GM06990 (cell line): ENCODE data around the gene GRIA4.

Experiments used
- DNase-seq: peaks from one replicate; pipeline ENCODE4 v3.0.0-alpha.2; 2011; ENCODE audit not compliant: insufficient read length; ENCODE audit errors: extremely low read depth
- H3K27me3 ChIP-seq: replicated peaks from 2 replicates; pipeline ENCODE4 v1.6.0; 2011; ENCODE audit warnings: low read length; ENCODE audit not compliant: control insufficient read depth, insufficient read depth
- H3K36me3 ChIP-seq: 2 replicates; pipeline ENCODE4 v1.5.1; 2011; ENCODE audit warnings: low read length; ENCODE audit not compliant: control insufficient read depth, insufficient read depth
- H3K4me3 ChIP-seq: replicated peaks from 2 replicates; pipeline ENCODE4 v1.5.1; 2011; ENCODE audit warnings: low read depth, mild to moderate bottlenecking, control low read depth, low read length
- TF ChIP-seq, protein P1 (sequence below): IDR thresholded peaks from 2 replicates; pipeline ENCODE4 v1.5.1; 2011; ENCODE audit warnings: low read length, control low read depth, mild to moderate bottlenecking, inconsistent platforms; ENCODE audit not compliant: insufficient read depth, poor library complexity, severe bottlenecking

GRIA4 gene

DNA sequence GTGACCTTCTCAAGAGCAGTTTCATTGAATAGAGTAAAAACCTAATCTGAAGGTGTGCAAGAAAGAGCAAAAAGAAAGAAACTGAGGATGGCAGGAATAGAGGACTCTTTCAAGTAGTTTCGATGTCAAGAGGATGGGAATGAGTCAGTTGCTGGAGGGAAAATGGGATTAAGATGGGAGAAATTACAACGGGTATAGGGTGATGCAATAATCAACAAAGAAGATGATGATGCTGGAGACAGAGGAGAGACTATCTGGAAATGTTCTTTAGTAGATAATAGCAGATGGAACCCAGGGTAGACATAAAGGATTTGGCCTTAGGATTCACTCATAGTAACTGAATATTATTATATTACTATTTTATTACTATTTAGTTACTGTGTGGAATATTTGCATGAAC is 189.4 kb downstream of the GRIA4 start:
- Histone ChIP-seq H3K4me3 (no peak overlapping the region), H3K27me3 (no peaks in the 10 kb centered on the region), H3K36me3 (no peaks in the 10 kb centered on the region)
- TF ChIP-seq, protein P1, sequence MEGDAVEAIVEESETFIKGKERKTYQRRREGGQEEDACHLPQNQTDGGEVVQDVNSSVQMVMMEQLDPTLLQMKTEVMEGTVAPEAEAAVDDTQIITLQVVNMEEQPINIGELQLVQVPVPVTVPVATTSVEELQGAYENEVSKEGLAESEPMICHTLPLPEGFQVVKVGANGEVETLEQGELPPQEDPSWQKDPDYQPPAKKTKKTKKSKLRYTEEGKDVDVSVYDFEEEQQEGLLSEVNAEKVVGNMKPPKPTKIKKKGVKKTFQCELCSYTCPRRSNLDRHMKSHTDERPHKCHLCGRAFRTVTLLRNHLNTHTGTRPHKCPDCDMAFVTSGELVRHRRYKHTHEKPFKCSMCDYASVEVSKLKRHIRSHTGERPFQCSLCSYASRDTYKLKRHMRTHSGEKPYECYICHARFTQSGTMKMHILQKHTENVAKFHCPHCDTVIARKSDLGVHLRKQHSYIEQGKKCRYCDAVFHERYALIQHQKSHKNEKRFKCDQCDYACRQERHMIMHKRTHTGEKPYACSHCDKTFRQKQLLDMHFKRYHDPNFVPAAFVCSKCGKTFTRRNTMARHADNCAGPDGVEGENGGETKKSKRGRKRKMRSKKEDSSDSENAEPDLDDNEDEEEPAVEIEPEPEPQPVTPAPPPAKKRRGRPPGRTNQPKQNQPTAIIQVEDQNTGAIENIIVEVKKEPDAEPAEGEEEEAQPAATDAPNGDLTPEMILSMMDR: no peak
- no peak for DNase-seq

DNA sequence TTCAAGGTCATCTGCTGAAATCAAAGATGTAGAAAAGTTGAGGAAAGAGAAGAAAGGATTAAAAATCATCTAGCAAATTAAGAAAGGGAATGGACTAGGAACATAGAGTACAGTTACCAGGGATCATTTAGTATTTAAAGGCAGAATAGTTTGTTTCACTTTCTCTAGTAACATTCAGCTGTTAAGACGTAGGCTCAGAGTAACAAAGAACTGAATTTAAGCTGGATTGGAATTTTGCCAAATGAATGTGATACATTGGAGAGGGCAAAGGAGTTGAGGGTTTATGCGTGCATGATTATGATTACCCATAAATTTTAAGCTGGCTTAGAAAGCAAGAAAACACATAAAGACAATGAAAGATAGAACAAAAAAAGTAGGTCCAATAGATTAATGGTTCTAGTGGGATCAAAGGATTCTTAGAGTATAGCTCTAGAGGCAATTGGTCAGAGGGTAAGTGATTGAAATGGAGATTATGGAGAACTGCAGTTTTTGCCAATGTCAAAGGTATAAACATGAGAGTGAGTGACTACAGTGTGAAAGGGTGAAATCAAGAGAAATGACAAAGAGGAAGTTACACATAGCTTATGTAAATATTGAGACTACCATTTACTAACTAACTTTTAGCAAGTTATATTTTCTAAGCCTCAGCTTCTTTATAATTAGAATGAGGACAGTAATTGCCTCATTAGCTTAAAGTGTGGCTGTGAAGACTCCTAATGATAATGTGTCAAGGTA is 190.0 kb downstream of the GRIA4 start:
- DNase-seq: no peak
- TF ChIP-seq, protein P1: no peak
- Histone ChIP-seq H3K4me3 (no peak overlapping the region), H3K36me3 (no peaks in the 10 kb centered on the region), H3K27me3 (no peaks in the 10 kb centered on the region)

DNA sequence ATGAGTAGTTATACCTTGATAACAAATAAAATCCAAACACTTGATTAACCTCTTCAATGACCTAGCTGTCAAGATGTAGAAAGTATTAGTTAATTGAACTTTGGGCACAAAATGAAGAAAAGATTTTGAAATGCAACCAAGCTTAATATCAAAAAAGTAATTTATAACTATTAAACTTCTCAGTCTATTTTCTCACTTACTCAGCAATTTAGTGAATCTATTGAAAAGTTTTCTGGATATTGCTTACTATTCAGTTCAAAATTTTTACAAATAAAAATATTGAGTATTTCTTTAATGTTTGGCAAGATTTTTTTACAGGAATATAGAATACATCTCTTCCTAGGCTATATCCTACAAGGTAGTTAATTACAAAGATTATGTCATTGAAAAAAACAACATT is 192.5 kb downstream of the GRIA4 start:
- Histone ChIP-seq H3K36me3 (no peaks in the 10 kb centered on the region), H3K27me3 (no peaks in the 10 kb centered on the region), H3K4me3 (no peak overlapping the region)
- DNase-seq: no peak
- TF ChIP-seq, protein P1: no peak

DNA sequence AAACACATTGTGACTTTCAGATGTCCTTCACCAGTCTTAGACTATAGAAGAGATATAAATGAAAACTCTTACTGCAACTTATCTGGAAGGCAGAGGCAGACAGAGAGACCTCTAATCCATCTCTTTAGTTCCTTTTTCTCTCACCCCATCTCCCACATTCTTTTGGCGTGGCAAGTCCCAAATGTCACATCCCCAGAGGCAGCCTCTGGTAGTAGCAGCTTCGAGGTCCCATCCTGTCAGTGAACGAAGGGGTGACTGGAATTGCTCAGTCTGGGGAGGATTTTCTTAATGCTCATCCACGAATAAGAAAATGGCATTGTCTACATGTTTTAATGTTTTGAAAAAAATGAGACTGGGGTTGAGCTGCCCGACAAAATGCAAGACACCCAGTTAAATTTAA is 201.4 kb downstream of the GRIA4 start:
- Histone ChIP-seq H3K27me3 (no peaks in the 10 kb centered on the region), H3K4me3 (no peak overlapping the region), H3K36me3 (no peaks in the 10 kb centered on the region)
- TF ChIP-seq, protein P1: no peak
- DNase-seq: no peak

DNA sequence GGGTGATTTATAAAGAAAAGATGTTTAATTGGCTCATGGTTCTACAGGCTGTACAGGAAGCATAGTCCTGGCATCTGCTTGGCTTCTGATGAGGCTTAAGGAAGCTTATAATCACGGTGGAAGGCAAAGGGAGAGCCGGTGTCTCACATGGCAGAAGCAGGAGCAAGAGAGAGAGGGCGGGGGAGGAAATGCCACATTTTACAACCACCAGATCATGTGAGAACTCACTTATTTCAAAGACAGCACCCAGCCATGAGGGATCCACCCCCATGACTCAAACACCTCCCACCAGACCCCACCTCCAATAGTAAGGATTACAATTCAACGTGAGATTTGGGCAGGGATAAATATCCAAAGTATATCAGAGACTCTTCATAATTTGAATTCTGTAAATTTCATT is 211.5 kb downstream of the GRIA4 start:
- Histone ChIP-seq H3K27me3 (no peaks in the 10 kb centered on the region), H3K4me3 (no peak overlapping the region), H3K36me3 (no peaks in the 10 kb centered on the region)
- no peak for DNase-seq
- TF ChIP-seq, protein P1: no peak

DNA sequence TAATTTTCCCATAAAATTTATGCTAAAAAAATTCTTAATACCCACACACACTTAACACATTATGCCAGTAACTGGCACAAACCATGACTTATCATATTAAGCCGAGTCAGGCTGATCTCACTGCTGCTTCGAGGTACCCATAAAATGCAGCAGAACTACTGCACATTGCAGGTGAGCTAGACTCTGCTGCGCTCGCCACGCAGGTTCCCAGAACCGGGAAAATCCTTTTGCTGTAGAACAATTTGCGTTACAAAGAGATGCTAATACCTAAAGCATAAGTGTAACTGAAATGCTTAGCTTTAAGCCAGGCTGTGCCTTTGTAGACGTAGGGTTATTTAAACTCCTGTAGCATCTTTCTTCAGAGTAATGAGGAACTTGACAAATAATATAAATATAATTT is 211.9 kb downstream of the GRIA4 start:
- TF ChIP-seq, protein P1: no peak
- DNase-seq: no peak
- Histone ChIP-seq H3K36me3 (no peaks in the 10 kb centered on the region), H3K27me3 (no peaks in the 10 kb centered on the region), H3K4me3 (no peak overlapping the region)
